Measurements from ENCODE around the gene MYO7A. TPM values are rescaled to one million over a fixed set of nuclear protein-coding genes. Genes with fewer than 3 reads are reported as not detected.

MYO7A gene
- total and polyA plus RNA-seq, 2 of the 8 experiments (the other 6 are each of a cell fraction or from before 2014, with no cell fraction given): 1.5 to 1.9 TPM

DNA sequence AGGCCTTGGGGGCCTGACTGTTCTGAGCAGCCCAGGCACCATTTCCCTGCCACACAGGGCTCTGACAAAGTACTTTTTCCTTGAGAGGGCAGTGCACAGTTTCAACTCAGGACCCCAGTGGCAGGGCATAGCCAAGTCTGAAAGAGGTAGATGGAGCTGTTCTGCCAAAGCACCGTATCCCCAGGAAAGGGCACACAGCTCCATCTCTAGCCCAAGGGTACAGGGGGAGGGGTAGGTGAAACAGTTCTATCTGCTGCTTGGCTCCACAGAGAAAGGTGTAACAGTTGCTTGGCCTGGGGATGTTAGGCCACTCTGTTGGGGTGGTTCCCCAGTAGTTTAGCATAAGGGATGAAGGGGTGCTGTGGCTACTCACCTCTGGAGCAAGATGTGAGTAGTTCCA, 125.6 kb downstream of the MYO7A start (continued):
- no peak for TF ChIP-seq NRF1 (IDR thresholded peaks at IDR 0.05; ENCODE audit: low read depth, low read length)
- no peak for TF ChIP-seq CTBP2 (IDR thresholded peaks at IDR 0.05; ENCODE audit: borderline replicate concordance, insufficient read depth, insufficient read length, low read length)
- no peak for TF ChIP-seq BACH1 (IDR thresholded peaks at IDR 0.05; ENCODE audit: low read length)
- no peak for TF ChIP-seq RXRA (IDR thresholded peaks at IDR 0.05; ENCODE audit: insufficient read depth, low read depth, low read length)
- no peak for TF ChIP-seq EGR1 (IDR thresholded peaks at IDR 0.05; ENCODE audit: borderline replicate concordance, low read depth, low read length)
- no peak for TF ChIP-seq EP300 (IDR thresholded peaks at IDR 0.05; ENCODE audit: borderline replicate concordance in 1 of 2, low read depth in 2 of 2, low read length in 2 of 2)
- TF ChIP-seq SUZ12 (IDR thresholded peaks at IDR 0.05; ENCODE audit: low read length): no peak
- no peak for TF ChIP-seq RNF2 (IDR thresholded peaks at IDR 0.05; ENCODE audit: borderline replicate concordance, low read depth, low read length, missing control alignments, poor library complexity, severe bottlenecking)
- no peak for TF ChIP-seq MAFK (IDR thresholded peaks at IDR 0.05; ENCODE audit: low read depth, low read length)
- TF ChIP-seq SIN3A (conservative IDR thresholded peaks at IDR 0.05 in 1 of 2, IDR thresholded peaks at IDR 0.05 in 1 of 2; ENCODE audit: low read depth in 1 of 2, low read length in 2 of 2): no peak
